GM18517 (cell line): Measurements from ENCODE around the gene IL1RAPL2.
"Not testable (repeated sequence)": the region's sequence is repeated elsewhere in the genome, so short reads cannot be mapped to it uniquely, and the experiment has no call there.

ENCODE experiments used
- ATAC-seq: cut with Tn5 transposase; IDR thresholded peaks from one replicate; pipeline ENCODE4 v1.9.1; 2021; ENCODE audit warnings: mild to moderate bottlenecking, moderate library complexity; ENCODE audit not compliant: unreplicated experiment

Gene IL1RAPL2

DNA sequence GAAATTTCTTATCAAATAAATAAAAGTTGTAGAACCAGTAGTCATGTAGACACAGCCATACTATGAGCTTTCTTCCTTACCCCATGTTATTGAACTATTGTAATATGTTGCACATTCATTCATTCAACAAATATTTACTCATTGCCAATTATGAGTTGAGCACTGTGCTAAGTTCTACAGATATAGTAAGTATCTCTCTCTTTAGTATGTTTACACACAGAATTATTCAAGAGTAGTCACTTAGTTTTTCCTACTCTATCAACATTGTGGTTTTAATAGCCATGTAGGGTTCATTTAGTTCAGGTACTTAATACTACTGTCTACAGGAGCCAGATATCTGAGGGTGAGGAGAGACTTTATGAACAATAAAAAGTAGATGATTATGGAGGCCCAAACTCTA, 568.3 kb downstream of the IL1RAPL2 start:
- ATAC-seq: no peak

GRCh38 chrX:105136786-105137185, 570.8 kb downstream of the IL1RAPL2 start:
- ATAC-seq: no peak

- no peak for ATAC-seq
Measured at GRCh38 chrX:105150036-105150435, 584.0 kb downstream of the IL1RAPL2 start.

DNA sequence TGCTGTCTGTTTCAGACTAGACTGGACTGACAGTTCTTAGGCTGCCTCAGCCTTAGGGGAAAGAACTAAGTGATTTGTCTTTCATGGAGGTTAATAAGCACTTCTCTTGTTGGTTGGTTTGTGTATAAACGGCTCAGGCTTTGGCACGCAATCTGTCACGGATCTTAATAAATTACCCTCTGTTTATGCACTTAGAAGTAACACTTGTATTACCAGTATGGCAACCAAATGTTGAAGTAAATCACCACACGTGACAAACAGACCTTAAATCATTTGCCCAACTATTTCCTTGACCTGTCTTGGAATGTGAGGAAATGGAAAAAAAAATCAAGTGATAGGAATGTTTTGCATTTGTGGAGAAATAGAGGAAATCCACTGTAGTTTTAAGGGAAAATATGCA, 584.6 kb downstream of the IL1RAPL2 start:
- ATAC-seq: no peak

- ATAC-seq: no peak
Measured at GRCh38 chrX:105167233-105167632, 601.2 kb downstream of the IL1RAPL2 start.

GRCh38 chrX:105168577-105168976, 602.6 kb downstream of the IL1RAPL2 start:
- ATAC-seq: no peak

- ATAC-seq: no peak
Measured at GRCh38 chrX:105173071-105173470, 607.1 kb downstream of the IL1RAPL2 start.

GRCh38 chrX:105179644-105180043, 613.6 kb downstream of the IL1RAPL2 start:
- no peak for ATAC-seq

GRCh38 chrX:105189093-105189492, 623.1 kb downstream of the IL1RAPL2 start:
- no peak for ATAC-seq

DNA sequence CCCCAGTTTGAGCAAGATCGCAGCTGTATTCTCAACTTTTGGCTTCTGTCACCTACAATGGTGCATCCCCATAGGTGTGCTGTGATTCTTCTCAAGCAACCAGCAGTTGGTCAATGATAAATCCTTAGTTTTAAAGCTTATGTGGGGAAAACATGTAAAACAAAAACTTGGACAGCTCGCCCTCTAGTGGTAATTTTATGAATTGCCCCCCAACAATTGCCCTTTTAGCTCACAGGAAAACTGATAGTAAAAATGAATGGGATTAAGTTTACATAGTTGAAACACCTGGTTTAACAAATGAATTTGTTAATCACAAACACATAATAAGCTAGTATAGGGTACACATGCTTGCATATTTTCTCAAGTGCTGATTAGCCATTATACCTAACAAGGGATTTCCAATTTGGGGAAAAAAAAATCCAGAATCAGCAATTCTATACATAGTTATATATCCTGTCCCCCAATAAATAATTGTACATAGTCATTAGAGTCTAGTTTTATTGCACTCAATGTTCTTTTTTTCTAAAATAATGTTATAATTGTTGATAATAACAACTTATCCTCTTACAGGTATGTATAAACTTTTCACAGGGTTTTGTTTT, 624.4 kb downstream of the IL1RAPL2 start:
- ATAC-seq: no peak

- ATAC-seq: no peak
Measured at GRCh38 chrX:105191878-105192277, 625.9 kb downstream of the IL1RAPL2 start.

- ATAC-seq: no peak
Measured at GRCh38 chrX:105209406-105209805, 643.4 kb downstream of the IL1RAPL2 start.

GRCh38 chrX:105210258-105210657, 644.3 kb downstream of the IL1RAPL2 start:
- ATAC-seq: no peak

DNA sequence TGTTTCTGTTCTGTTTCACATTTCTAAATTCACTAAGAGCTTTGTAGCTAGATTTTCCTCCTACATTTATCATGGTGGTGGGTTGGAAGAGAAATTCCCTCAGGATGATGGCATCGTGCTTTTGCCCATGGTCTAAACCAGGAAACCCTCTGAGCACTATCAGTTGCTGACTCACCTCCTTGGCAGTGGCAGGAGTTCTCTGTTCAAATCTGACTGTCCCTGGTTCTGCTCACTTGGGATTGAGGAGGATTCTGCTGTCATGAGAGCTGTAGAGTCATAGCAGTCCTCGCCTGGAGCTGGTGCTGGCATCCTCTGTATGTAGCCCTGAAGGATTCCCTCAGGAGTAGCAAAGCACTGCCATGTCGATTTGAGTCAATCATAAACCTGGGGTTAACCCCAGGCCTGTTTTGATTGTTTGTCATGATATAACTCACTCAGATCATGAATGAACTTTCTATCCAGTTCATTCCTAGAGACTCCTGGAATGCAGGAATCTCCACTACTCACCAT, 645.1 kb downstream of the IL1RAPL2 start:
- no peak for ATAC-seq

DNA sequence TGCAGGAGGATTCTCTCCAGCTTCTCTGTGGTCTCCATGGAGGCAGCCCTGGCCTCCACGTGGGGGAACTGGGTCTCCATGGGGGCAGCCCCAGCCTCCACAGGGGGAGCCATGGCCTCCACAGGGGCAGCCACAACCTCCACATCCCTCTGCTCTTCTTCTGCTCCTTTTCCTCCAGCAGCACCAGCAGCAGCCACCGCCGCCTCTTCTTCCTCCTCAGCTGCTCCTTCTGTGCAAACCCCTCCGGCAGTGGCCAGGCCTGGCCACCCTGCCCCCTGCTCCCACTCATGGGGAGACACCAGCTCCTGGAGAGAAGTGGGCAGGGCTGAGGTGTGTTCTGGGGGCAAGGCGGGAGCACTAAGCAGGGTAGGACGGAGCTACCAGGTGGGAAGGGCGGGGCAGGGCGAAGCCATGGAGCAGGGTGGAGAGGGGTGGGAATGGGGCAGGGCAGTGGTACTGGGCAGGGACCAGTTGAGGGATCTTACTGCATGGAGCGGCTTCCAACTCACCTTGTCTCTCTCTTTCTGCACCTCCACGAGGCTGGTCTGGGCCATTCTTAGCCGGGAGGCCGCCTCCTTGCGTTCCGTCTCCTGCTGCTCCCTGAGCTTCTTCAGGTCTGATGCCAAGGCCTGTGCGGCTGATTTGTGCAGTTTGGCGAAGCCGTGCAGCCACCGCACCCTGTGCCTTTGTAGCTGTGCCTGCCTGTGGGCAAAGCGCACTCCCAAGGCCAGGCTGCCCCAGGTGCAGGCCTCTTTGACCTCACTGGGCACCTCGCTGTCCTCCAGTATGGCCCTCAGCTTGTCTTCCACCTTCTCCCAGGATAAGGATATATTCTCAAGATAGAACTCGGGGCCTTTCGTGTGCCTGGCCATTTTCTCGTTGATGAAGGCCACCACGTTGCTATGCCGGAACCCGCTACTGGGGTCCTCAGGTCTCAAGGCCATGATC, 653.7 kb downstream of the IL1RAPL2 start:
- no peak for ATAC-seq

DNA sequence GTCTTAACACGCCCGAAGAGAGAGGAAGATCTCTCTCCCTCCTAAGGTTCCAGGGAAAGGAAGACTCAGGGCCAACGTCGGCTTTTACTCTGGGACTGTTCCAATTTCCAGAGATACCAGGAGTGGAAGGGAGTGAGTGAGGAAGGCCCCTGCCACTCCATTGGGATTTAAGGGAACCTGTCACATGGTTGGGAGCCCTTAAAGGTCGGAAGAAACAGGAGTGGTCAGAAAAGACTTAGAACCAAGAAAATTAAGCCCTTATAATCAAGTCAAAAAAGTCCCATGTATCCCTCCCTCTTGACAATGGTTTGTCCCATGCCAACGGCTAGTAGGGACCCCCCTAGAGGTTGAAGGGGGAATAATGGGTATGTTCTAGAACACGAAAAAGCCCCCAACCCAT, 654.6 kb downstream of the IL1RAPL2 start, which contains the start of gene TEX13A:
TEX13A (minus strand) TSS at position 59 of the 400 bp plus-strand sequence. CDS start 297 bp downstream, outside the sequence.
- no peak for ATAC-seq

DNA sequence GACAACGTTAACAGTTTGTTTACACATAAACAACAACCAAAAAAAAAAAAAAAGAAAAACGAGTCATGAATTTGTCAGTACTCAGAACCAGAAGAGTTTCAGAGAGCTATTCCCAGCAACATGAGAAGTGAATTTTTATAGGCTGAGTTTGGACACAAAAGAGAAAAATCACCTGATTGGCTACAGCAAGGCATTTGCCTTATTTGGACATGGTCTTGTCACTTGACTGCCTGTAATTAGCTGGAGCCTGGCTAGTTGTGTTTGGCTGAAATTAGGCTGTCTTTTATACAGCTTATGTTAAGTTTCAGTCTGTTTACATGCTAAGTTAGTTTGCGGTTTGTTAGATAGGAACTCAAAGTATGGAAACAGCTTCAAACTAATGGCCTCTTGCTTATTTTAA, 655.4 kb downstream of the IL1RAPL2 start:
- ATAC-seq: no peak

GRCh38 chrX:105226499-105226898, 660.5 kb downstream of the IL1RAPL2 start:
- ATAC-seq: no peak

DNA sequence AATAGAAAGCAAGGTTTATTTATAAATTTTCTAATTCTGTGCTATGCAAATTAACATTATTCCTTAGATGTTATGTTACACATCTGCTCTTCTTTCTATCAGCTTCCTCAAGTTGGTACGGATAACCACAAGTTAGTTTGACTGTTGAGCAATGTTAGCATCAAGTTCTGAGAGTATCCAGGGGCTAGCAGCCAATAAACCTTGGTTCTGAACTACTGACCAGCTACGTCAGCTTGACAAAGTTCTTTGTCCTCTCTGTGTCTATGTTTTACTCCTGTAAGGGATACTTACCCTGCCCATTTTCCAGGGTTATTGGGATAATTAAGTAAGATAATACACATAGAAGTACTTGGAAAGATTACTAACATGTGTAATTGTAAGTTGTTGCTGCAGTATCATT, 662.6 kb downstream of the IL1RAPL2 start:
- no peak for ATAC-seq

DNA sequence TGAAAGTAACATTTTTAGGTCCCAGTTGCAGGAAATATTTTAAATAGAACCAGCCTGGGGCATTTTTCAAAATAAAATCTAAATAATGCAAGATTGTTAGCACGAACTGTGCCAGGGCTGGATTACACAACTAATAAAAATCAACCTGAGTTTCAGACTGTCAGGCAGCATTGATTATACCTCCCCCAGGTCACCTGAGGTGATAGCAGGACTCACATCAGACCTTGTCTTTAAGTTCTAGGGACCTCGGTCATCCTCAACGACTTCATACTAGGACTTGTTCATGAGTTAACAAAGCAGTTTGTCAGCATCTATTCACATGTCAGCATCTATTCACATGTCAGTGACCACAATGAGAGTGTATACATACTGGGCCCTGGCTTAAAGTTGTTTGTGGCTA, 663.1 kb downstream of the IL1RAPL2 start:
- ATAC-seq: no peak

DNA sequence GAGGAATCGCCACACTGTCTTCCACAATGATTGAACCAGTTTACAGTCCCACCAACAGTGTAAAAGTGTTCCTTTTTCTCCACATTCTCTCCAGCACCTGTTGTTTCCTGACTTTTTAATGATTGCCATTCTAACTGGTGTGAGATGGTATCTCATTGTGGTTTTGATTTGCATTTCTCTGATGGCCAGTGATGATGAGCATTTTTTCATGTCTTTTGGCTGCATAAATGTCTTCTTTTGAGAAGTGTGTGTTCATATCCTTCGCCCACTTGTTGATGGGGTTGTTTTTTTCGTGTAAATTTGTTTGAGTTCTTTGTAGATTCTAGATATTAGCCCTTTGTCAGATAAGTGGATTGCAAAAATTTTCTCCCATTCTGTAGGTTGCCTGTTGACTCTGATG, 671.4 kb downstream of the IL1RAPL2 start:
- not testable (repeated sequence) for ATAC-seq

DNA sequence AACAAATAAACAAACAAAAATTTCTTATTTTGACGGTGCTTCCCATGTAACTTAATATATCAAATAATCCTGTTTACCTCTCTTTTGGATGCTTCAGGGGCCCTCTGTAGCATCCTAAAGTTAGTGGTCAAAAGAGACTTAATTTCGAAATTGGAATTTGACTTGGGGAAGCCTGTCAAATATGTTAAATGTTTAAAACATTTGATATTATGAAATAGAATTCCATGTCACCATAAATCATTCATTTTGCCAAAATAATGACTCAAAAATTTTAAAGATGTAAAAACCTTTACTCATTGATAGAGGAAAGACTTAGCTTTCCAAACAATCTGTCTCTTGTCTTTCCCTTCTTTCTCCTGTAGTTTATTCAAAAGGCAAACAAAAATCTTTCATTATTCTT, 675.1 kb downstream of the IL1RAPL2 start:
- no peak for ATAC-seq
